ENCODE data around the gene ADCY5.

The ADCY5 gene

DNA sequence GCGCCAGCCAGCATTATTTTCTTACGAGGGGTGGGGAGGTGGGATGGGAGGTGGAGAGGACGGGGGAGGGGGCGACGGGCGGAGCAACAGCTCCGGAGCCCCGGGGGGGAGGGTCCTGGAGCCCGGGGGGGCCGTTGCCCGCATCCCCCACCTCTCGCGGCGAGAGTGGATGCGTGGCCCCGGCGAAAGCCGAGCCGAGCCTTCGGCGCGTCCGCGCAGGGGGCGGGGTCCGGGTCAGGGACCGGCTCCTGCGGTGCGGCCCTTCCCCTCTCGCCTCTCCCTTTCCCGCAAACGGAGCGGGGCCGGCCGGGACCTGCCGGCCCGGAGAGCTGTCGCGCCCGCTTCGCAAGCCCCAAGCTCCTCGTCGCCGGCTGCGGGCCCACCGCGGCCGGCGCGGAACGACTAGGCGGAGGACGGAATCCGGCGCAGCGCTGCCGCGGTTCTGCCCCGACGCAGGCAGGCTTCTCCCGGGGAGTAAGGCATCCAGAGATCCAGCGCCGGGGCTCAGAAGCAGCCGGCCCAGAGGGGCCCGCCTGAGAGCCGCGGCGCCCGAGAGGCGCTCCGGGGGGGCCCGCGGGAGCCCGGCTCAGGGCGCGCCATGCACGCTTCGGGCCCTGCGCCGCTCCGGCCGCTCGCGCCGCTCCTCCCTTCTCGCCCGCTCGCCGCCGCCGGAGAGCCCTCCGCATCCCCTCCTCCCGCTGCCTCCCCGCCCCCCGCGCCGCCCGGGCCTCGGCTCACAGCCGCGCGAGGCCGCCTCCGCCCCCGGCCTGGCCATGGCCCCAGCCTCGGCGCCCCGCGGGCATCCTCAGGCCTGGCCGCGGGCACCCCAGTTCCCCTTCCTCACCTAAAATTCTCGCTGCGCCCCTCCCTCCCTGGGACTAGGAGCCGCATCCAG lies 459 bp upstream of the ADCY5 start:
- Histone ChIP-seq H2AFZ (ENCODE audit: low read length) (no peak overlapping the region), H3K27ac (ENCODE audit: low read depth, low read length, poor library complexity, severe bottlenecking) (no peak overlapping the region), H3K27me3 (ENCODE audit: insufficient read depth, low read length) (no peaks in the 10 kb centered on the region), H3K79me2 (ENCODE audit: insufficient read depth, low read length) (no peaks in the 10 kb centered on the region), H3K4me2 (ENCODE audit: low read length) (peak overlapping the region; percentile 50), H3K36me3 (ENCODE audit: insufficient read depth, low read length) (no peaks in the 10 kb centered on the region), H4K20me1 (ENCODE audit: insufficient read depth, low read length) (no peaks in the 10 kb centered on the region), H3K9me3 (ENCODE audit: low read length) (no peaks in the 10 kb centered on the region), H3K4me1 (ENCODE audit: insufficient read depth, low read length, severe bottlenecking) (peaks cover 5% of the 10 kb centered on the region), H3K4me3 (ENCODE audit: low read depth, low read length, poor library complexity, severe bottlenecking) (peak overlapping the region; percentile 39), H3K9me2 (ENCODE audit: low read depth, low read length) (no peaks in the 10 kb centered on the region), H3K9ac (ENCODE audit: low read length) (no peak overlapping the region), H3F3A (ENCODE audit: insufficient read depth, low read length) (no peaks in the 10 kb centered on the region)
- TF ChIP-seq EZH2 (IDR thresholded peaks at IDR 0.05; ENCODE audit: borderline replicate concordance, low read length), result no peak
- TF ChIP-seq, protein P1, sequence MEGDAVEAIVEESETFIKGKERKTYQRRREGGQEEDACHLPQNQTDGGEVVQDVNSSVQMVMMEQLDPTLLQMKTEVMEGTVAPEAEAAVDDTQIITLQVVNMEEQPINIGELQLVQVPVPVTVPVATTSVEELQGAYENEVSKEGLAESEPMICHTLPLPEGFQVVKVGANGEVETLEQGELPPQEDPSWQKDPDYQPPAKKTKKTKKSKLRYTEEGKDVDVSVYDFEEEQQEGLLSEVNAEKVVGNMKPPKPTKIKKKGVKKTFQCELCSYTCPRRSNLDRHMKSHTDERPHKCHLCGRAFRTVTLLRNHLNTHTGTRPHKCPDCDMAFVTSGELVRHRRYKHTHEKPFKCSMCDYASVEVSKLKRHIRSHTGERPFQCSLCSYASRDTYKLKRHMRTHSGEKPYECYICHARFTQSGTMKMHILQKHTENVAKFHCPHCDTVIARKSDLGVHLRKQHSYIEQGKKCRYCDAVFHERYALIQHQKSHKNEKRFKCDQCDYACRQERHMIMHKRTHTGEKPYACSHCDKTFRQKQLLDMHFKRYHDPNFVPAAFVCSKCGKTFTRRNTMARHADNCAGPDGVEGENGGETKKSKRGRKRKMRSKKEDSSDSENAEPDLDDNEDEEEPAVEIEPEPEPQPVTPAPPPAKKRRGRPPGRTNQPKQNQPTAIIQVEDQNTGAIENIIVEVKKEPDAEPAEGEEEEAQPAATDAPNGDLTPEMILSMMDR (IDR thresholded peaks at IDR 0.05; ENCODE audit: low read length), result no peak

DNA sequence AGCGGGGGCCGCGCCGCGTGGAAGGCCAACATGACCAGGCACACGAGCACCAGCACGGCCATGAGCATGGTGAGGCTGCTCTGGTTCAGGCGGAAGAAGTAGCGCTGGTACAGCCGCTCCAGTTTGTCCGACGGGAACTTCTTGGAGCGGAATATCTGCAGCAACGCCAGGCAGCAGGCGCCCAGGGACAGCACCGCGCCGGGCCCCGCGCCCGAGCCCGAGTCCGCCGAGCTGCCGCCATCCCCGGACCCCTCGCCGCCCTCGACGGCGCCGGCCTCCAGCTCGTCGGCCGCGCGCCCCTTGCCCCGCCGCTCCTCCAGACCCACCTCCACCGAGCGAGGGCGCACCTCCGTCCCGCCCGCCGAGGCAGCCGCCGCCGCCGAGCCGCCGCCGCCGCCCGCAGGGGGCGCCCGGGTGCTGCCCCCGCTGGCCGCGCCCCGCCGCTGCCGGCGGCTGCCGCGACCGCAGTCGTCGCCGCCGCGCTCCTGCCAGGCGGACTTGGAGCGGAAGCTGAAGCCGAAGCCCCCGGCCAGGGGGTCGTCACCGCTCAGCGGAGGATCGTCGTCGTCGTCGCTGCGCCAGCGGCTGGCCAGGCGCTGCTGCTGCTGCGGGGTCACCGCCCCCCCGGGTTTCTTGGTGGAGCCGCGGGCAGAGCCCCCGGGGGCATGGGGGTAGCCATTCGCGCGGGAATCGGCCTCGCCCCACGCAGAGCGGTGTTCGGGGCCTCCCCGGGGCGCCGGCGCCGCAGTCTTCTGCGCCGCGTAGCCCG lies 957 bp downstream of the ADCY5 start:
- Histone ChIP-seq H4K20me1 (ENCODE audit: insufficient read depth, low read length) (no peaks in the 10 kb centered on the region), H3K4me2 (ENCODE audit: low read length) (no peak overlapping the region), H3K79me2 (ENCODE audit: insufficient read depth, low read length) (no peaks in the 10 kb centered on the region), H3K9me3 (ENCODE audit: low read length) (no peaks in the 10 kb centered on the region), H3F3A (ENCODE audit: insufficient read depth, low read length) (no peaks in the 10 kb centered on the region), H3K27ac (ENCODE audit: low read depth, low read length, poor library complexity, severe bottlenecking) (no peak overlapping the region), H3K36me3 (ENCODE audit: insufficient read depth, low read length) (no peaks in the 10 kb centered on the region), H3K9me2 (ENCODE audit: low read depth, low read length) (no peaks in the 10 kb centered on the region), H3K27me3 (ENCODE audit: insufficient read depth, low read length) (no peaks in the 10 kb centered on the region), H3K4me1 (ENCODE audit: insufficient read depth, low read length, severe bottlenecking) (peaks cover 5% of the 10 kb centered on the region), H3K9ac (ENCODE audit: low read length) (no peak overlapping the region), H2AFZ (ENCODE audit: low read length) (no peak overlapping the region), H3K4me3 (ENCODE audit: low read depth, low read length, poor library complexity, severe bottlenecking) (no peak overlapping the region)
- TF ChIP-seq EZH2 (IDR thresholded peaks at IDR 0.05; ENCODE audit: borderline replicate concordance, low read length), result no peak
- TF ChIP-seq, protein P1 (IDR thresholded peaks at IDR 0.05; ENCODE audit: low read length), result no peak

DNA sequence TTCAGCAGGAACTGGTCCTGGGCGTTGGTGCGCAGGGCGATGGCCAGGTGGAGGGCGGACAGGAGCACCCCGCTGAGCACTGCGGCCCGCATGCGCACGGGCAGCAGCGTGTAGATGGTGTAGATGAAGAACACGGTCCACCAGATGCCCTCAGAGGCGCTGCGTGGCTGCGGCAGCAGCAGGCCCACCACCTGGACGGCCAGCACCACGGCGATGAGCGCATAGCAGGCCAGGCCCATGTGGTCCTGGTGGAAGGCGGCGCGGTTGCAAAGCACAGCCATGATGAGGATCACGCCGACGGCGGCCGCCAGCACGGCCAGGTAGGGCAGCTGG lies 1.5 kb downstream of the ADCY5 start:
- Histone ChIP-seq H3K9ac (ENCODE audit: low read length) (no peak overlapping the region), H2AFZ (ENCODE audit: low read length) (no peak overlapping the region), H3K4me1 (ENCODE audit: insufficient read depth, low read length, severe bottlenecking) (peaks cover 5% of the 10 kb centered on the region), H3K4me2 (ENCODE audit: low read length) (no peak overlapping the region), H3K27me3 (ENCODE audit: insufficient read depth, low read length) (no peaks in the 10 kb centered on the region), H3K27ac (ENCODE audit: low read depth, low read length, poor library complexity, severe bottlenecking) (no peak overlapping the region), H3K4me3 (ENCODE audit: low read depth, low read length, poor library complexity, severe bottlenecking) (no peak overlapping the region), H4K20me1 (ENCODE audit: insufficient read depth, low read length) (no peaks in the 10 kb centered on the region), H3F3A (ENCODE audit: insufficient read depth, low read length) (no peaks in the 10 kb centered on the region), H3K9me3 (ENCODE audit: low read length) (no peaks in the 10 kb centered on the region), H3K79me2 (ENCODE audit: insufficient read depth, low read length) (no peaks in the 10 kb centered on the region), H3K9me2 (ENCODE audit: low read depth, low read length) (no peaks in the 10 kb centered on the region), H3K36me3 (ENCODE audit: insufficient read depth, low read length) (no peaks in the 10 kb centered on the region)
- TF ChIP-seq, protein P1 (IDR thresholded peaks at IDR 0.05; ENCODE audit: low read length), result no peak
- no peak for TF ChIP-seq EZH2 (IDR thresholded peaks at IDR 0.05; ENCODE audit: borderline replicate concordance, low read length)

All from OCI-LY1 (cell line).